Stimulated activated naive CD4-positive, alpha-beta T cell treated with Interleukin-2 at 50 U/mL for 16 hours (primary cell): Measurements from ENCODE around the gene CCDC157.
"Not testable (repeated sequence)": the region's sequence is repeated elsewhere in the genome, so short reads cannot be mapped to it uniquely, and the experiment has no call there.

Experiments
- DNase-seq: peaks from one replicate; lab custom pipeline; 2025; lab: John Stamatoyannopoulos, UW

CCDC157 gene

GRCh38 chr22:30392661-30393321, 36.0 kb downstream of the CCDC157 start:
- DNase-seq = no peak

- DNase-seq = no peak
Observed at GRCh38 chr22:30393322-30393680, 36.5 kb downstream of the CCDC157 start.

- DNase-seq = no peak
Observed at GRCh38 chr22:30393885-30394284, 37.1 kb downstream of the CCDC157 start.

GRCh38 chr22:30396871-30397655, 40.3 kb downstream of the CCDC157 start, which contains the start of gene SEC14L2:
SEC14L2 (plus strand) TSS chr22:30397018; CDS start chr22:30397117, 99 bp downstream.
- DNase-seq = peak; percentile 52

- no peak for DNase-seq
Observed at GRCh38 chr22:30397656-30398635, 41.1 kb downstream of the CCDC157 start.

- no peak for DNase-seq
Observed at GRCh38 chr22:30398685-30399680, 42.2 kb downstream of the CCDC157 start.

- DNase-seq = no peak
Observed at GRCh38 chr22:30399718-30400117, 42.9 kb downstream of the CCDC157 start.

GRCh38 chr22:30400159-30400558, 43.4 kb downstream of the CCDC157 start:
- no peak for DNase-seq

GRCh38 chr22:30401024-30401423, 44.2 kb downstream of the CCDC157 start:
- DNase-seq = not testable (repeated sequence)

GRCh38 chr22:30402028-30402765, 45.4 kb downstream of the CCDC157 start:
- DNase-seq = no peak

GRCh38 chr22:30402766-30403104, 45.9 kb downstream of the CCDC157 start:
- not testable (repeated sequence) for DNase-seq

GRCh38 chr22:30404307-30404706, 47.5 kb downstream of the CCDC157 start:
- no peak for DNase-seq

- DNase-seq = no peak
Observed at GRCh38 chr22:30405731-30406130, 48.9 kb downstream of the CCDC157 start.

GRCh38 chr22:30406400-30406799, 49.6 kb downstream of the CCDC157 start:
- DNase-seq = no peak

- DNase-seq = no peak
Observed at GRCh38 chr22:30408388-30409102, 51.7 kb downstream of the CCDC157 start.

- DNase-seq = no peak
Observed at GRCh38 chr22:30411780-30412179, 55.0 kb downstream of the CCDC157 start.

GRCh38 chr22:30413001-30413400, 56.2 kb downstream of the CCDC157 start:
- no peak for DNase-seq

GRCh38 chr22:30413745-30414524, 57.1 kb downstream of the CCDC157 start:
- no peak for DNase-seq

GRCh38 chr22:30414525-30415047, 57.8 kb downstream of the CCDC157 start:
- no peak for DNase-seq
